ENCODE measurements around the gene NETO2. TPM values are rescaled to one million over a fixed set of nuclear protein-coding genes. Genes with fewer than 3 reads are reported as not detected.

Gene NETO2
- total and polyA plus RNA-seq, 2 of the 13 experiments (the other 11 are each of a cell fraction or from before 2014, with no cell fraction given) = 8.2 to 13.5 TPM

GRCh38 chr16:47056688-47057629 is 86.8 kb downstream of the NETO2 start:
- 85% methylated on average over 4 of the region's 4 CpGs for WGBS (ENCODE audit: low lambda C conversion rate)
- Histone ChIP-seq H3K4me1 (ENCODE audit: insufficient read depth, low read length) (peaks cover 83% of the 10 kb centered on the region), H3K36me3 (replicated peaks in 1 of 2; ENCODE audit: control insufficient read depth in 1 of 2, insufficient read depth in 2 of 2, low read length in 2 of 2) (no peaks in the 10 kb centered on the region), H2AFZ (ENCODE audit: low read length) (no peak overlapping the region), H3K4me3 (replicated peaks in 1 of 3; ENCODE audit: insufficient read depth in 1 of 3, low read depth in 2 of 3, low read length in 3 of 3) (no peak overlapping the region), H3K4me2 (ENCODE audit: low read depth, low read length) (no peak overlapping the region), H3K27ac (ENCODE audit: extremely low read length, insufficient read depth, low read length) (no peak overlapping the region), H3K27me3 (ENCODE audit: control insufficient read depth in 1 of 2, insufficient read depth in 2 of 2, low read length in 2 of 2) (no peaks in the 10 kb centered on the region; a peak in 2 of 5 replicates), H4K20me1 (ENCODE audit: insufficient read depth, low read length) (no peaks in the 10 kb centered on the region), H3K9ac (ENCODE audit: insufficient read depth, low read depth, low read length) (no peak overlapping the region), H3K9me3 (ENCODE audit: low read length) (0 out of 2 replicates have a peak, but pooled peaks cover 4% of the 10 kb centered on the region), H3K79me2 (ENCODE audit: insufficient read depth, low read length) (no peaks in the 10 kb centered on the region)
- DNase-seq (ENCODE audit: low spot score) = no peak
- no peak for FAIRE-seq
- no TSS peak for BruUV-seq (replicated peaks)
- ATAC-seq = no peak
- intact Hi-C loops (cut with micrococcal nuclease; ENCODE audit: unreplicated experiment) (no loop called here), in situ Hi-C loops (cut with HindIII; ENCODE audit: extremely low pct_ligation_motif_present, low pct_unique_long_range_greater_than_20kb) (no loop called here)
- ChIA-PET CTCF (ENCODE audit: low intra/inter-chr PET ratio, low total read pairs) (no interaction called here), POLR2A (no interaction called here)
- TF ChIP-seq ZNF646 (CRISPR knock-in tag; IDR thresholded peaks at IDR 0.05) (peak; percentile 98), ZNF691 (CRISPR knock-in tag; IDR thresholded peaks at IDR 0.05; ENCODE audit: borderline replicate concordance, low read depth) (0 out of 2 replicates have a peak, but pooled peaks have one; percentile 53), ZNF138 (CRISPR knock-in tag; IDR thresholded peaks at IDR 0.05; ENCODE audit: low read depth) (0 out of 2 replicates have a peak, but pooled peaks have one; percentile 10), ZFX (CRISPR knock-in tag; IDR thresholded peaks at IDR 0.05; ENCODE audit: low read depth) (peak; percentile 24; the same call in 1 of the 2 replicates), HIC2 (CRISPR knock-in tag; IDR thresholded peaks at IDR 0.05; ENCODE audit: low read depth) (0 out of 2 replicates have a peak, but pooled peaks have one; percentile 9), MNT (IDR thresholded peaks at IDR 0.05) (0 out of 2 replicates have a peak, but pooled peaks have one; percentile 13), LCORL (IDR thresholded peaks at IDR 0.05) (0 out of 2 replicates have a peak, but pooled peaks have one; percentile 43), LCORL (CRISPR knock-in tag; IDR thresholded peaks at IDR 0.05) (no peak), ZFP36 (IDR thresholded peaks at IDR 0.05; ENCODE audit: borderline replicate concordance, low read depth, low read length, partially characterized antibody) (no peak), ZNF234 (CRISPR knock-in tag; conservative IDR thresholded peaks at IDR 0.05) (no peak), NONO (IDR thresholded peaks at IDR 0.05) (0 out of 2 replicates have a peak, but pooled peaks have one; percentile 65), NONO (CRISPR knock-in tag; conservative IDR thresholded peaks at IDR 0.05) (no peak)

Measured in HepG2 (cell line).